ENCODE results near the gene LAMTOR2. TPM values are rescaled to one million over a fixed set of nuclear protein-coding genes. Genes with fewer than 3 reads are reported as not detected.
"Not testable (repeated sequence)": the region's sequence is repeated elsewhere in the genome, so short reads cannot be mapped to it uniquely, and the experiment has no call there.

LAMTOR2 gene
- total RNA-seq, 1 donor from 2014 or later: 108 TPM

GRCh38 chr1:156025876-156026275 lies 28.7 kb upstream of the LAMTOR2 start:
- H3K4me3 ChIP-seq (ENCODE audit: low read depth, low read length): no peak overlapping the region
- peak; percentile 87 for TF ChIP-seq CTCF (IDR thresholded peaks at IDR 0.05; ENCODE audit: insufficient read depth, low read length, poor library complexity, severe bottlenecking)
- H3K27me3 ChIP-seq (ENCODE audit: control insufficient read depth, insufficient read depth, low read length): no peaks in the 10 kb centered on the region
- H3K36me3 ChIP-seq (ENCODE audit: control insufficient read depth, insufficient read depth, low read length): no peaks in the 10 kb centered on the region
- DNase-seq (ENCODE audit: low read depth): no peak

GRCh38 chr1:156026588-156026987 lies 28.0 kb upstream of the LAMTOR2 start:
- DNase-seq (ENCODE audit: low read depth): no peak
- H3K27me3 ChIP-seq (ENCODE audit: control insufficient read depth, insufficient read depth, low read length): no peaks in the 10 kb centered on the region
- no peak overlapping the region for H3K4me3 ChIP-seq (ENCODE audit: low read depth, low read length)
- TF ChIP-seq CTCF (IDR thresholded peaks at IDR 0.05; ENCODE audit: insufficient read depth, low read length, poor library complexity, severe bottlenecking): no peak
- H3K36me3 ChIP-seq (ENCODE audit: control insufficient read depth, insufficient read depth, low read length): no peaks in the 10 kb centered on the region

- no peak for TF ChIP-seq CTCF (IDR thresholded peaks at IDR 0.05; ENCODE audit: insufficient read depth, low read length, poor library complexity, severe bottlenecking)
These were observed 21.6 kb upstream of the LAMTOR2 start for GRCh38 chr1:156033011-156033410.

GRCh38 chr1:156034991-156035390 lies 19.6 kb upstream of the LAMTOR2 start:
- not testable (repeated sequence) for DNase-seq (ENCODE audit: low read depth); H3K27me3 ChIP-seq (ENCODE audit: control insufficient read depth, insufficient read depth, low read length); H3K36me3 ChIP-seq (ENCODE audit: control insufficient read depth, insufficient read depth, low read length); H3K4me3 ChIP-seq (ENCODE audit: low read depth, low read length)

More at GRCh38 chr1:156033011-156033410, 21.6 kb upstream of the LAMTOR2 start:
- DNase-seq (ENCODE audit: low read depth): no peak
- H3K36me3 ChIP-seq (ENCODE audit: control insufficient read depth, insufficient read depth, low read length): peaks cover 1% of the 10 kb centered on the region
- no peak overlapping the region for H3K4me3 ChIP-seq (ENCODE audit: low read depth, low read length)
- no peaks in the 10 kb centered on the region for H3K27me3 ChIP-seq (ENCODE audit: control insufficient read depth, insufficient read depth, low read length)

GRCh38 chr1:156042828-156043227 lies 11.8 kb upstream of the LAMTOR2 start:
- H3K4me3 ChIP-seq (ENCODE audit: low read depth, low read length): no peak overlapping the region
- no peaks in the 10 kb centered on the region for H3K27me3 ChIP-seq (ENCODE audit: control insufficient read depth, insufficient read depth, low read length)
- no peak for DNase-seq (ENCODE audit: low read depth)
- no peaks in the 10 kb centered on the region for H3K36me3 ChIP-seq (ENCODE audit: control insufficient read depth, insufficient read depth, low read length)
- TF ChIP-seq CTCF (IDR thresholded peaks at IDR 0.05; ENCODE audit: insufficient read depth, low read length, poor library complexity, severe bottlenecking): no peak

GRCh38 chr1:156045076-156045475 lies 9.5 kb upstream of the LAMTOR2 start:
- no peak for TF ChIP-seq CTCF (IDR thresholded peaks at IDR 0.05; ENCODE audit: insufficient read depth, low read length, poor library complexity, severe bottlenecking)
- Histone ChIP-seq H3K27me3 (ENCODE audit: control insufficient read depth, insufficient read depth, low read length) (no peaks in the 10 kb centered on the region), H3K36me3 (ENCODE audit: control insufficient read depth, insufficient read depth, low read length) (peaks cover 1% of the 10 kb centered on the region), H3K4me3 (ENCODE audit: low read depth, low read length) (no peak overlapping the region)
- DNase-seq (ENCODE audit: low read depth): no peak
